ENCODE measurements around the gene ITSN1.
"Not testable (repeated sequence)": the region's sequence is repeated elsewhere in the genome, so short reads cannot be mapped to it uniquely, and the experiment has no call there.

The ITSN1 gene

GRCh38 chr21:33857846-33858666, 215.8 kb downstream of the ITSN1 start:
- DNase-seq (ENCODE audit: low read depth in 1 of 2, low spot score in 1 of 2) = no peak

- no peak for DNase-seq (ENCODE audit: low read depth in 1 of 2, low spot score in 1 of 2)
Observed at GRCh38 chr21:33858667-33859372, 216.5 kb downstream of the ITSN1 start.

DNA sequence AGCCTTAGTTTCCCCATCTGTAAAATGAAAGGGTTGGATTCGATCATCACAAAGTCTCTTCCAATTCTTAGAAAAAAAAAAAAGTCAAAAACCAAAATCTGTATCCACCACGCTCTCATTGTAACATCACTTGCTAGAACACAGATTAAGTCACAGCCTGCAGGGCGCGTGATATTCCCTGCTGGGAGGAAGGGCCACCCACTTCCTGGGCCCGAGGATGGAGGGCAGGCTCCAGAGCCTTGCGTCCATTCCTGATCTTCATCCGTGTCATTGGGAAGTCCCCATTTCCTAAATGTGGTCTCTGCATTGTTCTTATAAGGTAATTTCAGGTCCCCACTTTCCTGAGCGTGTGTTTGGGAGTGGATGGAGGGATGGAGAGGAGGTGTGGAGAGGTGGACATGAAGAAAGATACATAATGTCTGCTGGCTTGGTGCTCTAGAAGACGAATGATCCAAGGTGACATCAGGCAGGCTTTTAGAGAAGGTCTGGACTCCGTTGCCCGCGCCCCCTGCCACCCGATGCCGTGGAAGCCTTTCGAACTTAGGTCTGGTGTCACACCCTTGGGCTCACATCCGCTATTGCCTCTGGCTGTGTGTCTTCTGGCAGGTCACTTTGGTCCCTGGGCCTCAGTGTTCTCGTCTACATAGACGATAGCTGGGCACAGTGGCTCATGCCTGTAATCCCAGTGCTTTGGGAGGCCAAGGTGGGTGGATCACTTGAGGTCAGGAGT, 217.2 kb downstream of the ITSN1 start:
- no peak for DNase-seq (ENCODE audit: low read depth in 1 of 2, low spot score in 1 of 2)

GRCh38 chr21:33860332-33860879, 218.1 kb downstream of the ITSN1 start:
- no peak for DNase-seq (ENCODE audit: low read depth in 1 of 2, low spot score in 1 of 2)

GRCh38 chr21:33861125-33861524, 218.8 kb downstream of the ITSN1 start:
- no peak for DNase-seq (ENCODE audit: low read depth in 1 of 2, low spot score in 1 of 2)

GRCh38 chr21:33863191-33863590, 220.9 kb downstream of the ITSN1 start:
- not testable (repeated sequence) for DNase-seq (ENCODE audit: low read depth in 1 of 2, low spot score in 1 of 2)

- no peak for DNase-seq (ENCODE audit: low read depth in 1 of 2, low spot score in 1 of 2)
Observed at GRCh38 chr21:33864150-33864549, 221.8 kb downstream of the ITSN1 start.

- no peak for DNase-seq (ENCODE audit: low read depth in 1 of 2, low spot score in 1 of 2)
Observed at GRCh38 chr21:33865176-33865575, 222.9 kb downstream of the ITSN1 start.

GRCh38 chr21:33865996-33866575, 223.8 kb downstream of the ITSN1 start:
- no peak for DNase-seq (ENCODE audit: low read depth in 1 of 2, low spot score in 1 of 2)

- no peak for DNase-seq (ENCODE audit: low read depth in 1 of 2, low spot score in 1 of 2)
Observed at GRCh38 chr21:33866826-33867225, 224.5 kb downstream of the ITSN1 start.

GRCh38 chr21:33867868-33868267, 225.6 kb downstream of the ITSN1 start:
- DNase-seq (ENCODE audit: low read depth in 1 of 2, low spot score in 1 of 2) = not testable (repeated sequence)

- DNase-seq (ENCODE audit: low read depth in 1 of 2, low spot score in 1 of 2) = no peak
Observed at GRCh38 chr21:33869873-33870272, 227.6 kb downstream of the ITSN1 start.

DNA sequence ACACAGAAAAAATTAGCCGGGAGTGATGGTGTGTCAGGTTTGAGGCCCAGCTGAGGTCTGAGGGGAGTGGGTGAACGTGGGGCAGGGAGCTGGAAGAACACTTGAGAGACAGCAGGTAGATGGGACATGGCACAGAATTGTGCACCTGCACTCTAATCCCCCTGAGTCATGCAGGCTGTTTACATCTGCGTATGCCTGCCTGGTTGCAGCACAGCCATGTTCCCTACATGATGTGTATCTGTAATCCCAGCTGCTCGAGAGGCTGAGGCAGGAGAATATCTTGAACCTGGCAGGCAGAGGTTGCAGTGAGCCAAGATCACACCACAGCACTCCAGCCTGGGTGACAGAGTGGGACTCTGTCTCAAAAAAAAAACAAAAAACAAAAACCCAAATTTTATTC, 228.5 kb downstream of the ITSN1 start:
- no peak for DNase-seq (ENCODE audit: low read depth in 1 of 2, low spot score in 1 of 2)

DNA sequence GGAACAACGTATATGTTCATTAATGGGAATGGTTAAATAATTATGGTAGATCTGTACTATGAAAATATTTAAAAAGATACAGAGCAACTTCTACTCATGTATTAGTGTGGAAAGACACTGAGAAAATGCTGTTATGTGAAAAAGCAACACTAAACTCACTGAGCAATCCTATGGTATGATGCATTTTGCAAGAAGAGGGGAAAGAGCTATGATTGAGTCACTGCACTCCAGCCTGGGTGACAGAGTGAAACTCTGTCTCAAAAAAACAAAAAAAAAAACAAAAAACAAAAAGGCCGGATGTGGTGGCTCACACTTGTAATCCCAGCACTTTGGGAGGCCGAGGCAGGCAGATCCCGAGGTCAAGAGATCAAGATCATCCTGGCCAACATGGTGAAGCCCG, 228.9 kb downstream of the ITSN1 start:
- no peak for DNase-seq (ENCODE audit: low read depth in 1 of 2, low spot score in 1 of 2)

DNA sequence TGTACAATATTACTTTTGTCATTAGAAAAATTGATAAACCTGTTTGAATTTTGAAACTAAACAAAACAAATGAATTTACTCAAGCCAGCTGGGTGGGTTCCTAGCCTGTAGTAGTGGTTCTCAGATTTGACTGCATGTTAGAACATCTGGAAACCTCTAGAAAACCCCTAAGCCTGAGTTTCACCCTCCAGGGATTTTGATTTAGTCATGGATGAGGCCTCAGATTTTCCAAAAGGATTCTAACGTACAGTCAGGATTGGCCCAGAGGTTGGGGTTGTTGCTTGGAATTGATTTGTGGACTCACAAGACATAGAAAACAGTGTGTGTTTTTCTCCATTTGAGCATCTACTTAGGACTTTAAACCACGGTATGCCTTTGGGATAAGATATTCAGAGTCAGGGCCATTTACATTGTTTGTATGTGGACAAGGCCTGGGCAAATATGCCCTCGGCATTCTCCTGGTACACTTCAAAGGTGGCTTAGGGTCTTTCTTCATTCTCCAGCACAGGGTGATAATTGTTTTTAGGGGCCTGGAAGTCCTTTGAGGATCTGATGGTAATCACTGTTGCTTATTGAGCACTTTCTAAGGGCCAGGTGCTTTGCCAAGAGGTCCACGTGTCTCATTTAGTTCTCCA, 230.7 kb downstream of the ITSN1 start:
- DNase-seq (ENCODE audit: low read depth in 1 of 2, low spot score in 1 of 2) = no peak

GRCh38 chr21:33874161-33874560, 231.9 kb downstream of the ITSN1 start:
- no peak for DNase-seq (ENCODE audit: low read depth in 1 of 2, low spot score in 1 of 2)

GRCh38 chr21:33875026-33875695, 232.9 kb downstream of the ITSN1 start:
- no peak for DNase-seq (ENCODE audit: low read depth in 1 of 2, low spot score in 1 of 2)

GRCh38 chr21:33878824-33879223, 236.5 kb downstream of the ITSN1 start:
- no peak for DNase-seq (ENCODE audit: low read depth in 1 of 2, low spot score in 1 of 2)

- no peak for DNase-seq (ENCODE audit: low read depth in 1 of 2, low spot score in 1 of 2)
Observed at GRCh38 chr21:33880626-33881025, 238.3 kb downstream of the ITSN1 start.
